Stimulated activated CD8-positive, alpha-beta memory T cell treated with anti-CD3 and anti-CD28 coated beads, Interleukin-7, amount 100 ng/mL, for 48 hours (primary cell): Measurements from ENCODE around the gene RPS6KA2.

Experiments used
- DNase-seq, 2 donors: peaks; one replicate each; pipeline ENCODE4 v3.0.0-alpha.2; 2020; ENCODE audit warnings: low read depth in 1 of 2; ENCODE audit errors: extremely low read depth in 1 of 2

RPS6KA2 gene

GRCh38 chr6:166616261-166617238 lies 10.5 kb downstream of the RPS6KA2 start:
- DNase-seq, result no peak

- DNase-seq, result no peak
These were observed 11.8 kb downstream of the RPS6KA2 start for GRCh38 chr6:166615059-166615770.

DNA sequence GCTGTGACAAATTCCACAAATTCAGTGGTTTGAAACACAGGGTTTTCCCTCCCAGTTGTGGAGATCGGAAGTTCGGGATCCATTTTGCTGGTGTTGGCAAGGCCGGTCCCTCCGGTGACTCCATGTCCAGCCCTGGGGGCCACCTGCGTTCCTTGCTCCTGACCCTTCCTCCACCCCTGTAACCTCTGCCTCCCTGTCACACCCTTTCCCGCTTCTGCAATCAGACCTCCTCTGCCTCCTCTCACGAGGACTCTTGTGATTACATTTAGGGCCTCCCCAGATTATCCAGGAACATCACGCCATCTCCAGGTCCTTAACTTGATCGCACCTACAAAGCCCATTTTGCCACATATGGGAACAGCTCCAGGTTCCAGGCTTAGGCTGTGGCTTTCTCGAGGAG lies 12.5 kb downstream of the RPS6KA2 start:
- DNase-seq, result no peak

- DNase-seq, result no peak
These were observed 12.9 kb downstream of the RPS6KA2 start for GRCh38 chr6:166614171-166614583.

DNA sequence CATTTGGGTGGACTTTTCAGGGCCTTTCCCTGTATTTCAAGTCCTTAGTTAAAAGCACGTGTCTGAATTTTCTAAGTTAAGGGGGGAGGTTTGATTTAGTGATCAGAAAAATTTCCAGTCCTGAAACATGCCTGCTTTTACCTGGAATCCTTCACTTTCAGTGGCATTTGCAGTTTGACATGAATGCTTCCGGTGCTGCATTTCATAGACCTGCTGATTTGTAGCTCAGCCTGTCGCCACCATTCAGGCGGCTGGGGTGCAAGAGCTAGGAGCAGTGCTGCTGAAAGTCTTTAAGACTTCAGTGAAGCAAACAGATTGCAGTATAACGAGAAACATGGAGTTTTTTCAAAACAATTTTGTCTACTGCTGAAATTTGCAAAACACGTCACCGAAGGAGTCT lies 14.0 kb downstream of the RPS6KA2 start:
- DNase-seq, result no peak

- no peak for DNase-seq
These were observed 14.6 kb downstream of the RPS6KA2 start for GRCh38 chr6:166612471-166612881.

DNA sequence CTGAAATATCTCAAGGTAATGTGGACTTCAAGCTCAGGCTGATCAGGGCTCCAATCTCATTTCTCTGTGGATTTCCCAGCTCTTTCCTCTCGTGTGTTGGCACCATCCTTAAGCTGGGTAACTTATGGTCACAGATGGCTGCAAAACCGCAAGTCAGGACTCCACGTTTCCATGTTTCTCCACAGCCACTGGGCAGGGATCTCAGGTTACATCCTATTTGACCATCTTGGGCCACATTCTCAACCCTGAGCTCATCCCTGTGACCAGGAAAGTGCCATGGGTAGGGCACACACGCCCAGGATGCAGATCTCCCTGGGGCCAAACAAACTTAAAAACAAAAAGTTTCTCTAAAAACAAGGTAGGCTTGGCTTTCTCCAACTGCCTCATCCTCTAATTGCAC lies 15.4 kb downstream of the RPS6KA2 start:
- no peak for DNase-seq

GRCh38 chr6:166610069-166610468 lies 17.0 kb downstream of the RPS6KA2 start:
- no peak for DNase-seq

- no peak for DNase-seq
These were observed 18.3 kb downstream of the RPS6KA2 start for GRCh38 chr6:166608774-166609173.

- DNase-seq, result no peak
These were observed 21.3 kb downstream of the RPS6KA2 start for GRCh38 chr6:166605752-166606151.

GRCh38 chr6:166604911-166605310 lies 22.1 kb downstream of the RPS6KA2 start:
- DNase-seq, result no peak

- DNase-seq, result no peak
These were observed 22.7 kb downstream of the RPS6KA2 start for GRCh38 chr6:166604328-166604727.

DNA sequence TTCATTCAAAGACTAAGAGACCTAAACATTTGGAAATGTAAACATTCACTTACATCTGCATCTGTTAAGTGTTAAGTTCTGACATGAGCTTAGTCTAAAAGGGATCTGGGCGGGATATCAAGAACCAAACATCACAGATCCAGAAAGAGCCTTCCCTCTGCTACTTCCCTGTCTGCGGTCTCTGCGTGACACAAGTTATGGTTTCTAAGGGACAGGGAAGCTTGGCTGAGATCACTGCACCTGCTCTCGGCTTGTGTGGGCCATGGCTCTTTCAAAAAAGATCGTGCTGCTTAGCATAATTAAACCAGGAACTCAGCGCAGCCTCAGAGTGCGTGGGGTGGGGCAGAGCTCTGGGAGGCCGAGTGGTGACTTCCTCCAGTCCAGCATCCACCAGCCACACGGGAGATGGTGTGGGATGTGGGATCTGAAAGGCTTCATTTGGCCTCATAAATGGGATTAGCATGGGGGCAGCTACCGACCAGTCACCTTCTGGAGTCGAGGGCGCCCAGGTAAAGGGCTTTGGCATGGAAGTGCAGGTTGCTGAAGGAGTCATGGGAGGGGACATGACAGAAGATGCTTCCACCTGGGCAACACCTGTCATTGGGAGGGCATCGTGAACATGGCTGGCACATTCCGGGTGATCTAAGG lies 23.9 kb downstream of the RPS6KA2 start:
- no peak for DNase-seq

DNA sequence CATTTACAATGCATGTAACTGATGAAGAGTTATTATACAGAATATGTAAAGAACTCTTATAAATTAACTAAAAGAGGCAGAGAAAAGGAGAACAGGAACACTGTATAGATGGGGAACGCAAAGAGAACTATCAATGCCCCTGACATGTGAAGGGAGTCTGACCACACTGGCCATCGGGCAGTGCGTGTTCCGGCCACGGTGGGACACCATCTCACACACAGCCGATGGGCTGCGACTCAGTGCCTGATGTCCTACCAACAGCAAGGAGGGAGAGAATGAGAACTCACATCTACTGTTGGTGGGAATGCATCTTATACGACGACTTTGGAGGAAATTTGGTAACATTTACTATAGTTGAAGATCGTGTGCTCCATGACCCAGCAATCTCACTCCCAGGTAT lies 25.1 kb downstream of the RPS6KA2 start:
- DNase-seq, result no peak

DNA sequence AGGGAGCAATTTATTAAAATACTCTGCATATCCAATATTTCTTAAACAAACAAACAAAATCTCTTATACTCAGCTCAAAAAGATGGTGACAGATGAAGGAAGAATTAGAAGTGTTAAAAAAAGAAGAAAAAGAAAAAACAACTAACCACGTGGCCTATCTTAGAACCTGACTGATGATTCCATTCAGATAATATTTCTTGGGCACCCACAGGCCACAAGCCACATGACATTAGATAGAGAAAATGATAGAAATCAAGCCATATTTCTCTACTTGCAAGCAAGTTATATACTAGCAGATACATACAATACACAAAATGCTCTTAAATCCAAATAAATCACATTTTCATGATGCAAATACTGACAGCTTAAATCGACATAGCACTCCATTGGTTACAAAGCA lies 26.1 kb downstream of the RPS6KA2 start:
- DNase-seq, result no peak

DNA sequence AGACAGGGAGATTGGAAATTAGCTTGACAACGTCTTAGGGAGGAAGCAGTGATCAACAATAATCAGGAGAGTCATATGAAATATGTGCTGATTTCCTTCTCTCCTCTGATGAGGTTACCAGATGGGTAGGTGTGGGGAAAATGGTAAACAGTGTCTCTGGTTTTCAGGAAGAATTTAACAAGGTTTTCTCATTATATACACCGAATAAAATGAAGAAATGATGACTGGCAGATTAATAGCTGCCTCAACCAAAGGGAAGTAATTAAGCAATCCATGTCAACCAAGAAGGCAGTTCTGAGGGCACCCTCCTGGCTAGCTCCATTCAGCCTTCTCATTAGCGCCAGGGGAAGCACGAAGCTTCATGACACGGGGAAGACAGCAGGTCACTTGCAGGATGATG lies 27.8 kb downstream of the RPS6KA2 start:
- no peak for DNase-seq

DNA sequence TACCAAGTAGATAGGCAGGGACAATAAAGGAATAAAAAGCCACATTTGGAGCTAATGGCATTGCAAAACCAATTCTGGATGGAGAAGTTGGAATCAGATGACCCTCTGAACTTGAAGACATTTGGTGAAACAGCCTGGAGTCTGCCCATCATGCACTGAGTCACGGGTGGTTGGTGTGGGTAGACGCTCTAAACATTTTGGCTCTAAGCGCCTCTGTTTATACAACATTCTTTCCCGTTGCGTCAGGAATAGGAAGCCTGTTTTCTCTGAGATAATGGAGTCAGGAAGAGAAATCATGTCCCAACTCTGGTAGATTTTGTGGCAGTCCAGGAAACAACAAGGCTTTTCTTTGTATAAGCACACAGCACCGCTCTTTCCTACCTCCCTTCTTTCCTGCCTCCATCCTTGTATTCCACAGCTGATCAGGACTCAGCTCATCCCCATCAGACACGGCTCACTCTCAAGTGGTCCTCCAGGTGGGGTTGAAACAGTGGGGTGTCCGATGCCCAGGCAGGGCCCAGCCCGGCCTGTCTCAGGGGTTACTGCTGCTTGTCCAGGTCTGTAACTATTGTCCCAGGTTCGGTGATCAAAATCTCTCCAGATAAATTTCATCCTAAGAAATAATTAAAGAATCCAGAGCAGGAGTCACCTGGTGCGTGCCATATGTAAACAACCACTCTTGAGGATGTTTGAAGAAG lies 28.5 kb downstream of the RPS6KA2 start:
- no peak for DNase-seq

DNA sequence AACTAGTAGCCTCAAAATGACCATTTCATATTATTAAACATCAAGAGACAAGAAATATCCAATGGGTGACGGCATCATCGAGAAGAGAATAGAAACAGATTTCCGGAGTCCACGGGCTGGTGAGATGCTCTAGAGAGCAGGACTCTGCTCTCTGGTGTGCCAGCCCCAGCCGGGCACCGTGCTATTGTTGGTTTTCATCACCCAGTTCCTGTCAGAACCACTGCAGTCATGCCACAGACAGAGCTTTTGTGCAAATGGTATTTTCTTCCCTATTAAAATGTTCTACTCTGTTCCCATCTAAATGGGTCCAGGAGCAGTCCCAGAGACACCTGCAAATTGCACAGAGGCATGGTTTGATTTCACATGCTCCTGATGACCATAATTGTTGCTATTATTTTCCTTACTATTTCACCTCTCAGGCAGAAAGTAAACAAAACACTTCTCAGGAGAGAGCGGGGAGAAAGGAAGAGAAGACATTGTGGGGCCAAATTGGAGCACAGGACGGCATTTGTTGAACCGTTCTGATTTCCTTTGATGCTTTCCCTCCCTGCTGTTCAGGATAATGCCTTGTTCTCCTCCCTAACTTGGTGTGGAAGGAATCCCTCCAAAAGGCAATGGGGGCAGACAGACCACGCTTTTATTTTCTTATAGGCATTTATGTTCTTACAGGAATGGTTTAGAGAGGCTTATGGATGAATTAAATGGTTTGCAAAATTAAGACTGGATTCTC lies 29.2 kb downstream of the RPS6KA2 start:
- no peak for DNase-seq

- no peak for DNase-seq
These were observed 30.1 kb downstream of the RPS6KA2 start for GRCh38 chr6:166596776-166597507.

- no peak for DNase-seq
These were observed 31.1 kb downstream of the RPS6KA2 start for GRCh38 chr6:166595949-166596348.
